Neural cell (in vitro differentiated cells): ENCODE data around the gene LCP1.

Experiments used
- CTCF ChIP-seq: fragments of 450-650 bp; IDR thresholded peaks from 2 replicates; pipeline ENCODE4 v1.5.1; 2014; ENCODE audit warnings: antibody characterized with exemption, mild to moderate bottlenecking, moderate library complexity; ENCODE audit not compliant: poor library complexity, severe bottlenecking
- REST ChIP-seq: IDR thresholded peaks from 2 replicates; pipeline ENCODE4 v1.6.1; 2012; ENCODE audit warnings: borderline replicate concordance

- TF ChIP-seq CTCF (no peak), REST (no peak)
These were observed 67.4 kb downstream of the LCP1 start for GRCh38 chr13:46114613-46115012.
